Measurements from ENCODE around the gene TSPAN9.

The TSPAN9 gene

DNA sequence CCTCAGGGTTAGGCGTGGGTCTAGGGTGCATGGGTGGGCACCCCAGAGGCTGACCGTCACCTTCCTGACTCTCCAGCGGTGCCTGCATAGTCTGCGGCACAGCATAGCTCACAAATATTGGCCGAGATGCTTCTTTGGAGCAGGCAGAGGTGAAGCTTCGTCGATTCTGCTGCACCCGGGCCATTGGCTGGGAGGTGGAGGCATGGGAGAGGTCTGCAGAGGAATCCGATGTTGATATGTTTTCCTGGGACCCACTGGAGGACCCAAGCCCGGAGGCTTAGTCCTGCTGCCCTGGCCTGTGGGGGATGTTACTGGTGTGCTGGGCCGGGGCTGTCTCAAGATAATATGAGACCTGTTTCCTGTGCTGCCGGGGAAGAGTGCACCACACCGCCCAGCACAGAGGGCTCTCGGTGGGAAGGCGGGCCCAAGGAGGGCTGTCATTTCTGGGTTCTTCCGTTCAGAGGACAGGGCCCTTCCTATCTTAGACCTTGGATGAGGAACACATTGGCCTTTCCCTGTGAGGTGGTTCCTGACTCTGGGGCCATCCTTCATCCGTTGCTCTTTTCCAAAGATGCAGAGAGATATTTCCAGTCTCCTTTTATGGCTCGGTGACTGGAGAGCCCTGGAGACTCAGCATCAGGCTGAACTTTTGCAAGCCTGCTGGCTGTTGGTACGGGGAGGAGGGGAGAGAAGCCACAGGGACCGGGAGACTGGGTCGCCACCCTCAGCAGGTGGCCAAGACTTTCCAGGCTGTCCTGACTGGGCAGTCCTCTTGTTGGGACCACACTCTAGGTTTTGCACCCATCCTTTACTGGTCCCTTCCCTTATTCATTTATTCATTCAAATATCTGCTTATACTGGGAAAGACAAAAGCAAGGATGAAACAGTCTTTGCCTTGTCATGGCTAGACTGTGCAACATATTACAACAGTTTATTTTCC, 143.5 kb downstream of the TSPAN9 start:
- Histone ChIP-seq H3K4me2 (ENCODE audit: low read length) (no peak overlapping the region), H3K36me3 (ENCODE audit: control insufficient read depth, low read length) (no peaks in the 10 kb centered on the region), H3F3A (ENCODE audit: control insufficient read depth, insufficient read depth) (no peaks in the 10 kb centered on the region), H4K20me1 (ENCODE audit: control insufficient read depth, insufficient read depth, low read depth, low read length) (no peaks in the 10 kb centered on the region), H3K4me3 (ENCODE audit: low read length) (no peak overlapping the region), H3K9me3 (ENCODE audit: control insufficient read depth, insufficient read depth, low read length) (no peaks in the 10 kb centered on the region), H3K27me3 (ENCODE audit: control insufficient read depth, low read length) (no peaks in the 10 kb centered on the region), H3K79me2 (ENCODE audit: control insufficient read depth, low read length) (no peaks in the 10 kb centered on the region), H3K9me2 (replicated peaks; ENCODE audit: control insufficient read depth, low read length) (no peaks in the 10 kb centered on the region), H3K4me1 (ENCODE audit: control insufficient read depth, low read length) (peaks cover 6% of the 10 kb centered on the region), H3K27ac (ENCODE audit: low read depth, low read length) (no peak overlapping the region)
- TF ChIP-seq, protein P1, sequence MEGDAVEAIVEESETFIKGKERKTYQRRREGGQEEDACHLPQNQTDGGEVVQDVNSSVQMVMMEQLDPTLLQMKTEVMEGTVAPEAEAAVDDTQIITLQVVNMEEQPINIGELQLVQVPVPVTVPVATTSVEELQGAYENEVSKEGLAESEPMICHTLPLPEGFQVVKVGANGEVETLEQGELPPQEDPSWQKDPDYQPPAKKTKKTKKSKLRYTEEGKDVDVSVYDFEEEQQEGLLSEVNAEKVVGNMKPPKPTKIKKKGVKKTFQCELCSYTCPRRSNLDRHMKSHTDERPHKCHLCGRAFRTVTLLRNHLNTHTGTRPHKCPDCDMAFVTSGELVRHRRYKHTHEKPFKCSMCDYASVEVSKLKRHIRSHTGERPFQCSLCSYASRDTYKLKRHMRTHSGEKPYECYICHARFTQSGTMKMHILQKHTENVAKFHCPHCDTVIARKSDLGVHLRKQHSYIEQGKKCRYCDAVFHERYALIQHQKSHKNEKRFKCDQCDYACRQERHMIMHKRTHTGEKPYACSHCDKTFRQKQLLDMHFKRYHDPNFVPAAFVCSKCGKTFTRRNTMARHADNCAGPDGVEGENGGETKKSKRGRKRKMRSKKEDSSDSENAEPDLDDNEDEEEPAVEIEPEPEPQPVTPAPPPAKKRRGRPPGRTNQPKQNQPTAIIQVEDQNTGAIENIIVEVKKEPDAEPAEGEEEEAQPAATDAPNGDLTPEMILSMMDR (IDR thresholded peaks at IDR 0.05; ENCODE audit: low read depth, low read length, poor library complexity, severe bottlenecking), result no peak
- no peak for TF ChIP-seq EZH2phosphoT487 (IDR thresholded peaks at IDR 0.05; ENCODE audit: borderline replicate concordance, low read length)

DNA sequence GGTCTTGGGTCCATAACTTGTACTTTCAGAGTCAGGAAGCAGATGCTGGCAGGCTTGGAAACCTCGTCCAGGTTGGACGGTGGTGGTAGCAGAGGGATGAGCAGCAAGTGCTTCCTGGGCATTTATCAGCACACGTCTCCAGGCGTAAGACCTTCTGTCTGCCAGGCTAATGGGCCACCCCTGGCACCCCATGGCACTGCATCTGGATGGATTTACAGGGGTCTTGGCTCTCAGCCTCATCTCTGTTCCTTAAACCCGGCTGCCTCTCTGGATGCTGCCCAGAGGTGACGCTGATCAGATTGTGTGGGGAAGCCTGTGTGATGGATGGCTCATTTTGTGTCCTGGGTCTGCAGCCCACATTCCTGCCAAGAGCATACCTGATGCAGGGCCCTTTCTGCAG, 145.1 kb downstream of the TSPAN9 start:
- Histone ChIP-seq H3K4me1 (ENCODE audit: control insufficient read depth, low read length) (peaks cover 9% of the 10 kb centered on the region), H3K27ac (ENCODE audit: low read depth, low read length) (no peak overlapping the region), H4K20me1 (ENCODE audit: control insufficient read depth, insufficient read depth, low read depth, low read length) (no peaks in the 10 kb centered on the region), H3K4me3 (ENCODE audit: low read length) (no peak overlapping the region), H3K4me2 (ENCODE audit: low read length) (no peak overlapping the region), H3K9me2 (replicated peaks; ENCODE audit: control insufficient read depth, low read length) (no peaks in the 10 kb centered on the region), H3F3A (ENCODE audit: control insufficient read depth, insufficient read depth) (no peaks in the 10 kb centered on the region), H3K27me3 (ENCODE audit: control insufficient read depth, low read length) (peaks cover 3% of the 10 kb centered on the region; the same call in 1 of the 2 replicates), H3K9me3 (ENCODE audit: control insufficient read depth, insufficient read depth, low read length) (no peaks in the 10 kb centered on the region), H3K36me3 (ENCODE audit: control insufficient read depth, low read length) (no peaks in the 10 kb centered on the region), H3K79me2 (ENCODE audit: control insufficient read depth, low read length) (no peaks in the 10 kb centered on the region)
- no peak for TF ChIP-seq EZH2phosphoT487 (IDR thresholded peaks at IDR 0.05; ENCODE audit: borderline replicate concordance, low read length)
- TF ChIP-seq, protein P1 (IDR thresholded peaks at IDR 0.05; ENCODE audit: low read depth, low read length, poor library complexity, severe bottlenecking), result no peak

DNA sequence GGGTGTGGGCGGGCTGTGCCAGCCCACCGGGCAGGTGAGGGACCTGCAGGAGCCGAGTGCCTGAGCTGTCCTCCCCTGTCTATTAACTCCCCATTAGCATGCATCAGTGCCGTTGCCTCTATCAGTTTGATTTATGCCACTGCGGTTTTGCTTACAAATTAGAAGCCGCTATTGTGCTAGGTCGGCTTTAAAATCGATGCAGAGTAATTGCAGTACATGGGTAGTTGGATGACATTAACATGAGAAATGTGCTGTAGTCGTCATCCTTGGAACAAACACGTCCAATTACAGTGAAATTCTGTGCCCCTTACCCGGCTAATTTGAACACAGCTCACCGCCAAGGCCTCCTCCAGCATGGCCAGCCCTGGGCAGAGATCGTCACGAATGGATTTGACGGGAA, 145.8 kb downstream of the TSPAN9 start:
- peaks cover 15% of the 10 kb centered on the region for H3K4me1 ChIP-seq (ENCODE audit: control insufficient read depth, low read length)
- H3K27me3 ChIP-seq (ENCODE audit: control insufficient read depth, low read length), result peaks cover 3% of the 10 kb centered on the region; the same call in 1 of the 2 replicates
- no peak overlapping the region for H3K27ac ChIP-seq (ENCODE audit: low read depth, low read length)
- TF ChIP-seq, protein P1 (IDR thresholded peaks at IDR 0.05; ENCODE audit: low read depth, low read length, poor library complexity, severe bottlenecking), result no peak
- TF ChIP-seq EZH2phosphoT487 (IDR thresholded peaks at IDR 0.05; ENCODE audit: borderline replicate concordance, low read length), result no peak
- H3K4me3 ChIP-seq (ENCODE audit: low read length), result no peak overlapping the region
- no peaks in the 10 kb centered on the region for H3K9me2 ChIP-seq (replicated peaks; ENCODE audit: control insufficient read depth, low read length)
- H3K9me3 ChIP-seq (ENCODE audit: control insufficient read depth, insufficient read depth, low read length), result no peaks in the 10 kb centered on the region
- H3K4me2 ChIP-seq (ENCODE audit: low read length), result no peak overlapping the region
- no peaks in the 10 kb centered on the region for H4K20me1 ChIP-seq (ENCODE audit: control insufficient read depth, insufficient read depth, low read depth, low read length)
- H3K36me3 ChIP-seq (ENCODE audit: control insufficient read depth, low read length), result no peaks in the 10 kb centered on the region
- no peaks in the 10 kb centered on the region for H3K79me2 ChIP-seq (ENCODE audit: control insufficient read depth, low read length)
- no peaks in the 10 kb centered on the region for H3F3A ChIP-seq (ENCODE audit: control insufficient read depth, insufficient read depth)

Data from DOHH2 (cell line).